ENCODE results near the gene SESTD1.
A peak's percentile ranks its signal among the peaks of the same experiment; 100 is the strongest.
"Not testable (repeated sequence)": the region's sequence is repeated elsewhere in the genome, so short reads cannot be mapped to it uniquely, and the experiment has no call there.

Gene SESTD1

DNA sequence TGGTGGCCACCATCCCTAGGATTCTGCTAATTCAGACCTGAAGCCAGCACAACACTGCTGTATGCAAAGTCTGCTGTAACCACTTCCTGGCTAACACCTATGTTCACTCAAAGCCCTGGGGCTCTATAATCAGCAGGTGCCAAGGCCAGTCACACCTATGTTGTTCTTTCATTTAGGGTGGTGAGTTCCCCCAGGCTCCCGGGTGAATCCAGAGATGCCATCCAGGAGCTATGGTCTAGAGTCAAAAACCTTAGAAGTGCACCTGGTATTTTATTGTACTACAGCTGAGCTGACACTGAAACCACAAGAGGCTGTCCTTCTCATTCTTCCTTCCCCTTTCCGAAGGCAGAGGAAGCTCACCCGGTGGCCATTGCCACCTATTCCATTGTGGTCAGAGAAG is 168.5 kb downstream of the SESTD1 start:
- peak; percentile 34 for DNase-seq

DNA sequence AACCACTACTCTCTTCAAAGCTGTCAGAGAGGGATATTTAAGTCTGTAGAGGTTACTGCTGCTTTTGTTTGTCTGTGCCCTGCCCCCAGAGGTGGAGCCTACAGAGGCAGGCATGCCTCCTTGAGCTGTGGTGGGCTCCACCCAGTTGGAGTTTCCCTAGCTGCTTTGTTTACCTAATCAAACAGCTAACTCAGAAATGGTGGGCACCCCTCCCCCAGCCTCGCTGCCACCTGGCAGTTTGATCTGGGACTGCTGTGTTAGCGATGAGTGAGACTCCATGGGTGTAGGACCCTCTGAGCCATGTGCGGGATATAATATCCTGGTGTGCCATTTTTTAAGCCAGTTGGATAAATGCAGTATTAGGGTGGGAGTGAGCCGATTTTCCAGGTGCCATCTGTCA is 171.7 kb downstream of the SESTD1 start:
- DNase-seq, result not testable (repeated sequence)

DNA sequence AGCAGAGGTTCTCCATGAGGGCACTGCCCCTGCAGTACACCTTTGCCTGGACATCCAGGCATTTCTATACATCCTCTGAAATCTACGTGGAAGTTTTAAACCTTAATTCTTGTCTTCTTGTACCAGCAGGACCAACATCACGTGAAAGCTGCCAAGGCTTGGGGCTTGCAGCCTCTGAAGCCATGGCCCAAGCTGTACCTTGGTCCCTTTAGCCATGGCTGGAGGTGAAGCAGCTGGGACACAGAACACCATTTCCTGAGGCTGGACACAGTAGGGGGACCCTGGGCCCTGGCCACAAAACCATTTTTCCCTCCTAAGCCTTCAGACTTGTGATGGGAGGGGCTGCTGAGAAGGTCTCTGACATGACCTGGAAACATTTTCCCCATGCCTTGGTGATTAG is 181.9 kb downstream of the SESTD1 start:
- no peak for DNase-seq

DNA sequence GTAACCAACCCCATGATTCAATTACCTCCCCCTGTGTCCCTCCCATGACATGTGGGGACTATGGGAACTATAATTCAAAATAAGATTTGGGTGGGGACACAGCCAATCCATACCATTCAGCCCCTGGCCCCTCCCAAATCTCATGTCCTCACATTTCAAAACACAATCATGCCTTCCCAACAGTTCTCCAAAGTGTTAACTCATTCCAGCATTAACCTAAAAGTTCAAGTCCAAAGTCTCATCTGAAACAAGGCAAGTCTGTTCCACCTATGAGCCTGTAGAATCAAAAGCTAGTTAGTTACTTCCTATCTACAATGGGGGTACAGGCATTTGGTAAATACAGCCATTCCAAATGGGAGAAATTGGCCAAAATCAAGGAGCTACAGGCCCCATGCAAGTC is 182.7 kb downstream of the SESTD1 start:
- no peak for DNase-seq

DNA sequence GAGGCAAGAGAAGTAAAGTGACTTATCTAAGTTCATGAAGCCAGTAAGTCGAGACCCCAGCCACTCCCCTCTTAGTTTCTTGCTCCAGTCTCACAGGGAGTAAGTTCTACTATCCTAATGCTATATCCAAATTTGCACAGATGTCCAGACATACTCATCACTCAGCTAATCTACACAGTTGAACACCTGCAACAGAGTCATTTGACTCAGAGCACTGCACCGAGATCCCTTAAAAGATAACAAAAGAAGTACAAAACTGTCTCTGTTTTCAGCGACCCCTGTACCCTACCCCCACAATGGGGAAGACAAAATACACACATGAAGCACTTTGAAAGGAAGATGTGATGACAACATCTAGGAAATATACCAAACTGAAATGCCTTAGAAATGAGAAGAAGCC is 192.1 kb downstream of the SESTD1 start:
- DNase-seq, result no peak

DNA sequence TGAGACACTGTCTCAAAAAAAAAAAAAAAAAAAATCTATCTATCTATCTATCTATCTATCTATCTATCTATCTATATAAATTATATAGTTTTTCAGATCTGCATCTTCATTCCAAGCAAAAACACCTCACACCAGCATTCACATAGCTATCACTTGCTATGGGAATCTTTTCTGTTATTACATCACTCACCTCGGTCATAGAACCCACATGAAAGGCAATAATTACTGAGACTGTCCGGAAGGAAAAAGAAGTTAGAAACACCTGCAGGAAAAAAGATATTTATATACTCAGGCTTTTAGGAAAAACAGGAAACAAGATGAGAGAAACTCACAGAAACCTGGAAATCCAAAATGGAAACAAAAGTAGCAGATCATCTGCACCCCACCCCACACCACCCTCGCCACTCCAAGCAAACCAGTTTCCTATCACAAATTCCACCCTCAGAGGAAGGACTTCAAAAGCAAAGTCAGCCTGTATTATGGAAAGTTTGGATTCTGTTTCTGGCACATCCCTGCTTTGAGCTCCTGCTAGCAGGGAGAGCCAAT is 192.7 kb downstream of the SESTD1 start:
- DNase-seq, result no peak

DNA sequence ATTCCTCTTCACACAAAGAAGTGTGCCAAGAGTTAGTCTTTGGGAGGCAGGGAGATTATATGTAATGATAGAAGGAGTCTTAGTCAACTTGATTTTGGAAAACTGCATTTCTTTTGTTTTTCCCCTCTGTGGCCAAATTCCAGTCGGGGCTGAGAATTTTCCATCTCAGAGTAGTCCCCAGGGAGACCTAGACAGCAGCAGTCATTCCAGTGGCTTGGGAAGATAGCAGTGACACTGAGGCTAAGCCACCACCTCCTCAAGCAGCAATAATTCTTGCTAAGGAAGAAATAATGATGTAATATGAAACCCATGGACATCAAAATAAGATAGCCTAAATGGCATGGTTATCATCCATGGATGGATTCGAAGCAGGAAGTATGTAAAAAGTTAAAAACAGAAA is 193.7 kb downstream of the SESTD1 start:
- no peak for DNase-seq

DNA sequence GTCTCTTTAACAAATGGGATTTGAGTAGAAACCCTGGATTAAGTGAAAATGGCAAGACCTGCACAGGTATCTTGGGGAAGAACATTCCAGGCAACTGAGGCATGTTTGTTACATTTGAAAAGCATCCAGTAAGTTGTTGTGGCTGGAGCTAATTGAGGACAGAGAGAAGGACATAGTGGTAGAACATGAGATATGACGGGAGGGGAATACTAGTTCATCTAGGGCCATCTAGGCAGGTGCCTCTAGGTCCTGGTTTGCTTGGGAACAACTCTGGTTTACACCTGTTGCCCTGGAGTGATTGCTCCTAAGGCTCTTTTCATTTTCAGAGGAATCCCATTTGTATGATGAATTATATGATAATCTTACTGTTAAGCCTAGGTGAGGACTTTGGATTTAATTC is 194.9 kb downstream of the SESTD1 start:
- no peak for DNase-seq

DNA sequence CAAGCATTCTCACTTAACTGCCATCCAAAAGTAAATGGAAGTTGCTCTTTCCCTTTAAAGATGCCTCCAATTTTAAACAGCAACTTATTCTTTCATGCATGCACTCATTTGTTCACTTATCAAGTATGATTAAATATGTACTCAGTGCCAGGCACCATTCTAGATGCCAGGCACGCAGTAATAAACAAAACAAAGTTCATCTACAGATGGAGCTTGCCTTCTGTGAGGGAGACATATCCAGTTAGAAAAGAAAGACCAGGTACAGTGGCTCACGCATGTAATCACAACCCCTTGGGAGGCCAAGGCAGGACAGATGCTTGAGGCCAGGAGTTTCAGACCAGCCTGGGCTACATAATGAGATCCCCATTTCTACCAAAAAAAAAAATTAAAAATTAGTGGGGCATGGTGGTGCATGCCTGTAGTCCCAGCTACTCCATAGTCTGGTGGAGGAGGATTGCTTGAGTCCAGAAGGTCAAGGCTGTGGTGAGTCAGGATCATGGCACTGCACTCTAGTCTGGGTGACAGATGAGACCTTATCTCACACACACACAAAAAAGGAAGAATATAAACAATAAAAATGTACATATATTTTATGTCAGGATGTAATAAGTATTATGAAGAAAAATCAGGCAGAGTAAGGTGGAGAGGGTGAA is 195.5 kb downstream of the SESTD1 start:
- DNase-seq, result no peak

DNA sequence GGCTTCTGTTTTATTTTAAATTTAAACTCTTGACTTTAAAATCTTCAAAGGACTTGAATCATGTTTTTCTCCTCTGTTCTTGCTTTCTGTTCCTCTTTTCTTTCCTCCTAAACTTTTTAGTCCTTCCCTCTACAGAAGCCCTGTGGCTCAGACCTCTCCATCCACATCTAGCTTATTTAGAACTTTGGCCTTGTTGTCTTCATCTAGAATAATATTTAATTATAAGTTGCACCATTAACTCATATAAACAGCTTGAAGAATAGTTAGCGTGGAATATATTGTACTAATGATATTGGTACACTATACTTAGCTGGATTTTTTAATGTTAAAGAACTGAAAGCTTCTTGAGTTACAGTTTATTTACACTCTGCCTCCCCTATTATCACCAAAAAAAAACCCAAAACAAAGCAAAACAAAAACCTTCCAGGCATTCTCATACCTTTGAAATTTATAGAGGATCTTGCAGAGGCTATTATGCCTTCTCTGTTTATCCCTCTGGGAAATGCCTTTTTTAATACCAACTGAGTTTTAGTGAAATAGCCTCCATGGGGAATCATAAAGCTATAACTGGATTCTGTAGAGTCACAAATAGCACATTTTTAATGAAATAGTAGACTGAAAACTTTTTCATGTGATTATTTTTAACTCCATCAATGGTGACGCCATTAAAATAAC is 205.5 kb downstream of the SESTD1 start:
- DNase-seq, result no peak

DNA sequence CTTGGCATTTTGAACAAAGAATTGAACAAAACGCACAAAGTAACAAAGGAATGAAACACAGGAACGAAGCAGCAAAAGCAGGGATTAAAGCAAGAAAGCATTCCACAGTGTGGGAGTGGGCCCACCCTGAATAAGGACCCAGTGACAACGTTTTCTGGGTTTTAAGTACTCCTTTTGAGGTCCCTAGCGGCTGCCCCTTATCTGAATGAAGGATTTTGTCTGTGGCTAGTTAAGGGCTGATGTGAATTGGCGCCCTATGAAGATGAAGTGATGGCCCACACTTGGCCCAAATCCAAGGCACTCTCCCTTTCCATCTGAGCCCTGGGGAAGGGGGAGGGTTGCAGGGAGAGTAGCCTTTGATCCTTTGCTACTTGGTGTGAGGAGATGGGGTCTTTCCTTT is 206.9 kb downstream of the SESTD1 start:
- DNase-seq, result no peak

DNA sequence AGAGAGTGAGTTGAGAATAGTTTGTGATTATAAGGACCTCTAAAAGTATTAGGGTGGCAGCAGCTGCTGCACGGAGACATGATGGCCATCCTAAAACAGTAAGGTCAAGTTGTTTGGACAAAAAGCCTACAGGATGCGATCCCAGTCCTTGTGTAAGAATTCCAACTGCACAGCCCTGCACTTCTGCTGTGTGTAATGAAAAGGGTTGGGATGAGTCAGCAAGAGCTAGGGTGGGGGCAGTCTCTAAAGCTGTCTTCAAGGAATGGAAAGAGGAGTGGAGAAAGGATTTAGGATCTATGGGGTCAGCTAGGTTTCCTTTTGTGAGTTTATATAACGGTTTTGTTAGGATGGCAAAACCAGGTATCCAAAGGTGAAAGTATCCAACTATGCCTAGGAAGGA is 211.1 kb downstream of the SESTD1 start:
- not testable (repeated sequence) for DNase-seq
